ENCODE data around the gene KANSL3.

DNA sequence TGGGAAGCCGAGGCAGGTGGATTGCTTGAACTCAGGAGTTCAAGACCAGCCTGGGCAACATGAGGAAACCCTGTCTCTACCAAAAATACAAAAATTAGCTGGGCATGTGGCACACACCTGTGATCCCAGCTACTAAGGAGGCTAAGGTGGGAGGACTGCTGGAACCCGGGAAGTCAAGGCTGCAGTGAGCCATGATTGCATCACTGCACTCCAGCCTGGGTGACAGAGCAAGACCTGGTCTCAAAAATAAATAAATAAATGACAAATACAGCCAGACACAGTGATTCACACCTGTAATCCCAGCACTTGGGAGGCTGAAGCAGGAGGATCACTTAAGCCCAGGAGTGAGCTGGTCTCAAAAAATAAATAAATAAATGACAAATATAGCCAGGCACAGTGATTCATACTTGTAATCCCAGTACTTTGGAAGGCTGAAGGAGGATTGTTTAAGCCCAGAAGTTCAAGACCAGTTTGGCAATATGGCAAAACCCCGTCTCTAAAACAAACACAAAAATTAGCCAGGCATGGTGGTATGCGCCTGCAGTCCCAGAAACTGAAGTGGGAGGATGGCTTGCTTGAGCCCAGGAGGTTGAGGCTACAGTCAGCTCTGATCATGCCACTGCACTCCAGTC, 6.2 kb downstream of the KANSL3 start:
- no peak for TF ChIP-seq POLR2A (IDR thresholded peaks at IDR 0.05; ENCODE audit: low read length)
- no peak for TF ChIP-seq GATA1 (IDR thresholded peaks at IDR 0.05; ENCODE audit: low read depth, low read length)

Data from erythroblast (primary cell).